Fibroblast of lung (primary cell): ENCODE results near the gene GALR2.

ENCODE experiments used
- CTCF ChIP-seq, 2 donors: IDR thresholded peaks in 1 of 2; conservative IDR thresholded peaks in 1 of 2; 1 replicate in 1 of 2; 2 replicates in 1 of 2; pipeline ENCODE4 v1.5.1; 2011 to 2012; ENCODE audit warnings: low read length in 2 of 2, control low read depth in 1 of 2, inconsistent platforms in 1 of 2, low read depth in 1 of 2, mild to moderate bottlenecking in 1 of 2
- EZH2 ChIP-seq: IDR thresholded peaks from 2 replicates; pipeline ENCODE4 v1.5.1; 2012; ENCODE audit warnings: low read length, control low read depth, mild to moderate bottlenecking; ENCODE audit errors: missing control alignments

GRCh38 chr17:76025294-76025693 lies 49.3 kb upstream of the GALR2 start:
- TF ChIP-seq EZH2 (no peak), CTCF (conservative IDR thresholded peaks at IDR 0.05 in 1 of 2, IDR thresholded peaks at IDR 0.05 in 1 of 2; ENCODE audit: low read depth in 1 of 2, low read length in 2 of 2) (no peak)
